GM12872 (cell line): ENCODE results near the gene LYL1.

Experiments used
- CTCF ChIP-seq: IDR thresholded peaks from 3 replicates; pipeline ENCODE4 v1.5.1; 2011; ENCODE audit warnings: low read depth, mild to moderate bottlenecking, low read length, moderate library complexity; ENCODE audit not compliant: insufficient read depth

LYL1 gene

DNA sequence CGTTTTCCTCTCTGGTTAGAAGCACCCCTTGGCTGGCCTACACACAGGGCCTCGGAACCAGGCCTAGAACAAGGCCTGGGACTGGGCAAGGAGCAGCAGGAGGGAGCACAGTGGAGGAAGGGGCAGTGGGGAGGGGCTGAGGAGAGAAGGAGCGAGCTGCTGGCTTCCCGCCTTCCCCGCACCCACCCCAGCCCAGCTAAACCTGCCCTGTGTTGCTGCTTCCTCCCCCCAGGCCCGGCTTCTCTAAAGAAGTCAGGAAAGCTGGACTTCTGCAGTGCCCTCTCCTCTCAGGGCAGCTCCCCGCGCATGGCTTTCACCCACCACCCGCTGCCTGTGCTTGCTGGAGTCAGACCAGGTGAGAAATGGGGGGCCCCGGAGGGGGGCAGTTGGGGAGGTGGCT lies 24.3 kb downstream of the LYL1 start:
- TF ChIP-seq CTCF = no peak

DNA sequence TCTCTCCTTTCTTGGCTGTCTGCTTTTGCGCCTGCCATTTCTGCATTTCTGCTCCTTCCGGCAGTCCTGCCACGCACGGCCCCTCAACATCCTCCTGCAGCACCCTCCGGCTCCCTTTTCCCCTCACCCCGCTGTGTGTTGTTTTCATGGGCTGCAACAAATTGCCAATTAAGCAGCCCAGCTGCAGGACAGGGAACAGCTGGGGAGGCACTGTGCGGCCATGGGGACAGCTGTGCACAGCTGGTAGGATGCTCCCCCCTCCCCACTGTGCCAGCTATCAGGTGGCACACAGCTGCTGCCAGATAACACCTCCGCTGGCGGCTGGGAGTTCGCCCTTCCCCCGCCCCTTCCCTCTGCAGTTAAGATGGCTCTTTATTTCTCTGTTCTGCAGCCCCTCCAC lies 25.4 kb downstream of the LYL1 start:
- TF ChIP-seq CTCF = no peak

- TF ChIP-seq CTCF = no peak
Measured at GRCh38 chr19:13076787-13077186, 25.9 kb downstream of the LYL1 start.

- no peak for TF ChIP-seq CTCF
Measured at GRCh38 chr19:13076320-13076719, 26.3 kb downstream of the LYL1 start.

GRCh38 chr19:13074378-13074777 lies 28.3 kb downstream of the LYL1 start:
- TF ChIP-seq CTCF = no peak

DNA sequence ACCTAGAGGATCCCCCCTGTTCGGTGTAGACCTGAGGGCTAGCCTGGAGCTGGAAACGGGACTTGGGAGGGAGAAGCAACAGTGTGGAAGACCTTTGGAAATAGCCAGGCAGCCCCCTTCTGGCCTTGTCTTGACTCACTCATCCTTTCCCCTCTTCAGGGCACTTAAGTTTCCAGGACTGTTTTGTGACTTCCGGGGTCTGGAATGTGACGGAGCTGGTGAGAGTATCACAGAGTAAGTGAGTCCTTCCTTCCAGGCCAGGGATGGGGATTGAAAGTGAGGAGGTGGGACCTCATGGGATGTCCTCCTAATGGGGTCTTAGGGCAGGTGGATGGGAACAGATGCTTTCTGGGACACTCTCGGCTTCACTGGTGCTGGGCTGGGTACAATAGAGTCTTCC lies 29.4 kb downstream of the LYL1 start:
- TF ChIP-seq CTCF = no peak

DNA sequence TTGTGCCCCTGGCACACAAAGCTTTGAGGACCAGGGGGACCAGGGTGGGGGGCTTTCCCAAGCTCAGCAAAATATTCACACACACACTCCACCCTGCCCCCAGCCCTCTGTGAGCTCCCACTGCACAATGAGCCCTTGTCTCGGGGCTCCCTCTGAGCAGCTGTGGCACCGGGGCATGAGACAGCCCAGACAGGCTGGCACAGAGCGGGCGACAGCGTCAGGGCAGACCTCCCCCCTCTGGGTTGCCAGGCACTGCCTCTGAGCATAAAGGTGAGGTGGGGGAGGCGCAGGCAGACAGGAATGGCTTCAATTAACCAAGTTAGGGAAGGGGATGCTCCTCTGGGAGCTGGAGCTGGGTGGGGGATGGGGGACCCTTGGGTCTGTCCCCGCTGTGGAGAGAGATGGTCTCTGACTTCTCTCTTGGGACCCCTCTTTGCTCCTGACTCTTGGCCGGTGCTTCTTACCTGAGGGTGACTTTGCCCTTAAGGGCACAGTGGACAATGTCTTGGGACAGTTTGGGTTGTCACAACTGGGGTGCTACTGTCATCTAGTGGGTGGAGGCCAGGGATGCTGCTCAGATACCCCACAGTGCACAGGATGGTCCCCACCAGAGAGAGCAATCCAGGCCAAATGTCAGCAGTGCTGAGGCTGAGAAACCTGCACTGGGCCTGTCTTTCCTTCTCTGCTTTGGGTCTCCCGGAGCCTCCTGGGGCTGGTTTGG lies 30.3 kb downstream of the LYL1 start:
- TF ChIP-seq CTCF = no peak
